CD4-positive, alpha-beta T cell treated with Interleukin-6 for 4 hours (primary cell): ENCODE measurements around the gene ZNHIT2.
A peak's percentile ranks its signal among the peaks of the same experiment; 100 is the strongest.
"Not testable (repeated sequence)": the region's sequence is repeated elsewhere in the genome, so short reads cannot be mapped to it uniquely, and the experiment has no call there.

Source experiments
- DNase-seq: peaks from one replicate; pipeline ENCODE4 v3.0.0-alpha.2; 2020; ENCODE audit warnings: mixed read lengths

Gene ZNHIT2

DNA sequence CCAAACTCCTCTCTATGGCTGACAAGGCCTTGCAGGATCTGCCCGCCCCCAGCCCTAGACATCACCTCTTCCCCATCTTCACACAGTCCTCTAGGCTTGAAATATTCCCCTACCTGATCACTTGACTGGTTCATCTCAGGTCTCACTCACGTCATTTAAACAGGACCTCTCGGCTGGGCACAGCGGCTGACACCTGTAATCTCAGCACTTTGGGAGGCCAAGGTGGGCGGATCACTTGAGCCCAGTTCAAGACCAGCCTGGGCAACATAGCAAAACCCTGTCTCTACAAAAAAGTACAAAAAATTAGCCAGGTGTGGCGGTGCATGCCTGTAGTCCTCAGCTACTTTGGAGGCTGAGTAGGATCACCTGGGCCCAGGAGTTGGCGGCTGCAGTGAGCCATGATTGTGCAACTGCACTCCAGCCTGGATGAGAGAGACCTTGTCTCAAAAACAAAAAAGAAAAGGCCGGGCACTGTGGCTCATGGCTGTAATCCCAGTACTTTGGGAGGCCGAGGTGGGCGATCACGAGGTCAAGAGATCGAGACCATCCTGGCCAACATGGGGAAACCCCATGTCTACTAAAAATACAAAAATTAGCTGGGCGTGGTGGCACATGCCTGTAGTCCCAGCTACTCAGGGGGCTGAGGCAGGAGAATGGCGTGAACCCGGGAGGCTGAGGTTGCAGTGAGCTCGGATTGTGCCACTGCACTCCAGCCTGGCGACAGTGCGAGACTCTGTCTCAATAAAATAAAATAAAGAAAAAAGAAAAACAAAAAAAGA is 1.6 kb upstream of the ZNHIT2 start:
- not testable (repeated sequence) for DNase-seq

DNA sequence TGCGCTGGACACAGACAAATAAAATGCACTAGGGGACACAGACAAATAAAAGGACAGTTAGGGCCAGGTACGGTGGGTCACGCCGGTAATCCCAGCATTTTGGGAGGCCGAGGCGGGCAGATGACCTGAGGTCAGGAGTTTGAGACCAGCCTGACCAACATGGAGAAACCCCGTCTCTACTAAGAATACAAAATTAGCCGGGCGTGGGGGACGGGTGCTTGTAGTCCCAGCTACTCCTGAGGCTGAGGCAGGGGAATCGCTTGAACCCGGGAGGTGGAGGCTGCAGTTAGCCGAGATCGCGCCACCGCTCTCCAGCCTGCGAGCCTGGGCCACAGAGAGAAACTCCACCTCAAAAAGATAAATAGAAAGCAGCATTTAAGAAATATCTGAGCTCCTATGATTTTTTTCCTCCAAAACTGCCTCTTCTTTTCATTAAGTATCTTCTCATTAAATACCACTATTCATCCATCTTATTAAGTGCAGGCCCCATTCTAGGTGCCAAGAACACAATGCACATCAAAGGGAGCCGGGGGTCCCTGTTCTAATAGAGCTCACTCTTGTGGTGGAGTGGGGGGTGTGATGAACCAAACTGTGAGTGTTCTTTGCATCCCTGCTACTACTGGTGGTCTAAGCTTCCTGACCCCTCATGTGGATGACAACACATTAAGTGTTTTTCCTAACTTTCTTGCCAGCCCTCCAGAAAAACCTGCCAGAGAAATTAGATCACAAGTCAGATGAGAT is 766 bp upstream of the ZNHIT2 start:
- DNase-seq: no peak

DNA sequence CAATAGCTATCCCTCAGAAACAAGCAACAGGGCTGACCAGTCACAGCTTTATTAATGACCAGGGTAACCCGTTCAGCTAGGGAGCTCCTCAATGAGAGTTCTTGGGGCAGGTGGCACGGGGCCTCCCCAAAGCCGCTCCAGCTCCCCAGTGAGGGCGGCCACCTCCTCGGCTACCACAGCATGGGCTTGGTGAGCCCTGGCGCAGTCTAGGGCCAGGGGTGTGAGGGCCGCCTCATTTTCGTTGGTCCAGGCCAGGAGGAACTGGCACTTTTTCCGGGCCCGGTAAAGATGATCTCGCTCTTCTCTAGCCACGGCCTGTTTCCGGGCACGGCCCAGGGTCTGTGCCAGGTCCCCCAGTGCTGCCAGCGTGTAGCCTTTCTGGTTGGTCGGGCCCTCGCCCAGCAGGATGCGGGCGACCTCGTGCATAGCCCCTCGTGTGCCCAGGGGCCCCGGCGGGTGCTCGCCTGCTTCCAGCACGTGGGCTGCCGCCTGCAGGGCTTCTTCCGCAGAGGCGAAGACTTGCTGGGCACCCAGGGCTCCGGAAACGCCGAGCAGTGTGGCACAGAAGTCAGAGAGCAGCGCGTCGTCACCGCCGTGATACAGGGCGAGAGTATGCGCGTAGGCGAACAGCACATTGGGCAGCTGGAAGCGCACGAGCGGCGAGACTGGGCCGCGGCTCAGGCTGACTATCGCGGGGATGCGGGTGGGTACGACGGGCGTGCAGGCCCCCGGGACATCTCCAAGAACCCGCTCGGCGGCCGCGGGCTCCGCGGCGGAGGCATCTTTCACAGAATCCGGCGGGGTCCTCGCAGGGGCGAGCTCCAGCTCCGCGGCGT is 913 bp downstream of the ZNHIT2 start:
- peak; percentile 64 for DNase-seq

DNA sequence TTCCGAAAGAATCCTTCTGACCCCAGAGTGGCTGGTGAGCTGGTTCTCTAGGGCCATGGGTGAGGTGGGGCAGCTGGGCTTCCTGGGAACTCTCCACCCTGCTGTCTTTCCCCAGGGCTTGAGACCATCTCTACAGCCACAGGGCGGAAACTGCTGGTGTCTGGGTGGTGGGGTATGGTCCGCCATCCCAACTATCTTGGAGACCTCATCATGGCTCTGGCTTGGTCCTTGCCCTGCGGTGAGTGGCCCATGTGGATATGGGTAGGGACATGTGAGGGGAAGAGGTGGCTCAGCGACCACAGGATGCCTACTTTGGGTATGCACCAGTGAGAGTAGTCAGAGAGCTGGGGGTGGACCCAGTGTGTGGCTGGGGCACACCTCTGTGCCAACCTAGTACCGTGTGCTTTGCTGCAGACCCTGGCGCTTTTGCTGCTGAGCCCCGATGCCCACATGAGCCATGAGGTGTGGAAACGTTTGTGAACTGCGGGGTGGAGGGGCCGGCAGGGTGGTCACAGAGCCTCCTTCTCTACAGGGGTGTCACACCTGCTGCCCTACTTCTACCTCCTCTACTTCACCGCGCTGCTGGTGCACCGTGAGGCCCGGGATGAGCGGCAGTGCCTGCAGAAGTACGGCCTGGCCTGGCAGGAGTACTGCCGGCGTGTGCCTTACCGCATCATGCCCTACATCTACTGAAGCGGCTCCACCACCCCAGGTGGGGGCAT is 2.0 kb downstream of the ZNHIT2 start:
- no peak for DNase-seq

GRCh38 chr11:65114538-65115171 is 2.8 kb downstream of the ZNHIT2 start:
- no peak for DNase-seq

DNA sequence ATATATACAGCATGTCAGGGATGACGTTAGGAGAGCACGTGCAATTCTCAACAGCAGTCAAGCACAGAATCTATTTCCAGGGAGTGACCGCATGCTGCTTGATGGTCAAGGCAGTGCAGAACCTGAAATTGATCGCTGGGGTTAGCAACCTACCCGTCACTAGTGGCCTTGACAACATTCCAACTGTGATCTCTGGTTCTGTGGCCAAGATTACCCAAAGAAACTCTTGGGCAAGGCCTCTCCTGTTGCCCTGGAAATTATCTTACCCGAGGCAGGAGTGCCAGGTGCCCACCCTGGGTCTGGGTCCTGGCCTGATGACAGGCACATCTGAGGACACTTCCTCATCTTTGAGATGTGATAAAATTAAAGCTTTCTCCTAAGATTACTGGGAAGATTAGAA is 3.7 kb downstream of the ZNHIT2 start:
- DNase-seq: no peak

DNA sequence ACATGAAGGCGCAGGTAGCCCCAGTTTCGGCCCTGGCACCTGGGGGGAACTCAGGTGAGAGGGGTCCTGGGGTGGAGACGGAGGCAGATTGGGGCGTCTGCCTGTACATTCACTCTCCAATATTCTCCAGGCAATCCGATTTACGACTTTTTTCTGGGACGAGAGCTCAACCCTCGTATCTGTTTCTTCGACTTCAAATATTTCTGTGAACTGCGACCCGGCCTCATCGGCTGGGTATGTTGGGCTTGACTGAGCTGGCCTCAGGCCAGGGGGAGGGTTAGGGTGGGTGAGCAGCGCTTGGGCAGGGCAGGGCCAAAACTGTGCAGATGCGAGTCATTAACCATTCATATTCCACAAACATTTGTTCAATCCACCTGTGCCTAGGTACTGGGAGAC is 4.1 kb downstream of the ZNHIT2 start:
- no peak for DNase-seq

GRCh38 chr11:65112546-65113360 is 4.7 kb downstream of the ZNHIT2 start:
- peak; percentile 85 for DNase-seq

GRCh38 chr11:65111744-65112545 is 5.6 kb downstream of the ZNHIT2 start, which contains the start of gene TM7SF2:
TSS of gene TM7SF2 (plus strand) at chr11:65111872. CDS start at chr11:65112016, 144 bp downstream.
- peak; percentile 99 for DNase-seq

DNA sequence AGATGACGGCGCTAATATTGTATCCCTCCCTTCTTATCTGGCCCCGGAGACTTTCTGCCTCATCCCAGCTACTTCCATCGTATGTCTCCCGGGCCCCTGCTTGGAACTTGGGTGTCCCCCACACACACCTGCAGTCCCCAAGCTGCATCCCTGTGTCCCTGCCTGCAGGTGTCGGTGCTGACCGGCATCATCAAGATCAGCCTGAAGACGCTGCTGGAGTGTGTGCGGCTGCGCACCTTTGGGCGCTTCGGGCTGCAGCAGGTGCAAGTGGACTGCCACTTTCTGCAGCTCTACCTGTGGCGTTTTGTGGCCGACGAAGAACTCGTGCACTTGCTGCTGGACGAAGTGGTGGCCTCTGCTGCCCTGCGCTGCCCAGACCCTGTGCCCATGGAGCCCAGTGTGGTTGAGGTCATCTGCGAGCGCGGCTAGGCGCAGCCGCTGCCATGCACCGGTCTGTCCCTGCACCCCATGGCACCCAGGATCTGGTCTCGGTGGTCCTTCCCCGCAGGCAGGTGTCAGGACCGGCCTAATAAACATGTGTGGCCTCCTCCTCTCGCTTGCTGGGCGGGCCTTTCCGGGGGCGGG is 6.2 kb downstream of the ZNHIT2 start:
- no peak for DNase-seq

DNA sequence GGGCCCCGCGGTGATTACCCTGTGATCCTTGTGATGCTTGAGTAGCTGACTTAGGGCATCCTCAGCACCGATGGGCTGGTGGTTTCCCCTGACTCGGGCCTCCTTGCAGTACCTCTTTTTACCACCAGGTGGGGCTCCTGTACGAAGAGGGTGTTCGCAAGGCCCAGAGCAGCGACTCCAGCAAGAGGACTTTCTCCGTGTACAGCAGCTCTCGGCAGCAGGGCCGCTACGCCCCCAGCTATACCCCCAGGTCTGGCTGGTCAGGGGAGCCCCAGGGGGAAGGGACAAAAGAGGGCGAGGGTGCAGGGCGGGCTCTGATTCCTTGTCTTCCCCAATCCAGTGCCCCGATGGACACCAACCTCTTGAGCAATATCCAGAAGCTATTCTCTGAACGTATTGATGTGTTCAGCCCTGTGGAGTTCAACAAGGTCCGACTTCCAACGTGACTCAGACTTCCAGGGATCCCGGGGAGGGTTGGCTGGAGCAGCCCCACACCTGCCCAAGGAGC is 7.1 kb downstream of the ZNHIT2 start:
- peak; percentile 92 for DNase-seq

GRCh38 chr11:65109231-65110198 is 8.0 kb downstream of the ZNHIT2 start:
- no peak for DNase-seq

- no peak for DNase-seq
Measured at GRCh38 chr11:65108469-65109123, 8.9 kb downstream of the ZNHIT2 start.

DNA sequence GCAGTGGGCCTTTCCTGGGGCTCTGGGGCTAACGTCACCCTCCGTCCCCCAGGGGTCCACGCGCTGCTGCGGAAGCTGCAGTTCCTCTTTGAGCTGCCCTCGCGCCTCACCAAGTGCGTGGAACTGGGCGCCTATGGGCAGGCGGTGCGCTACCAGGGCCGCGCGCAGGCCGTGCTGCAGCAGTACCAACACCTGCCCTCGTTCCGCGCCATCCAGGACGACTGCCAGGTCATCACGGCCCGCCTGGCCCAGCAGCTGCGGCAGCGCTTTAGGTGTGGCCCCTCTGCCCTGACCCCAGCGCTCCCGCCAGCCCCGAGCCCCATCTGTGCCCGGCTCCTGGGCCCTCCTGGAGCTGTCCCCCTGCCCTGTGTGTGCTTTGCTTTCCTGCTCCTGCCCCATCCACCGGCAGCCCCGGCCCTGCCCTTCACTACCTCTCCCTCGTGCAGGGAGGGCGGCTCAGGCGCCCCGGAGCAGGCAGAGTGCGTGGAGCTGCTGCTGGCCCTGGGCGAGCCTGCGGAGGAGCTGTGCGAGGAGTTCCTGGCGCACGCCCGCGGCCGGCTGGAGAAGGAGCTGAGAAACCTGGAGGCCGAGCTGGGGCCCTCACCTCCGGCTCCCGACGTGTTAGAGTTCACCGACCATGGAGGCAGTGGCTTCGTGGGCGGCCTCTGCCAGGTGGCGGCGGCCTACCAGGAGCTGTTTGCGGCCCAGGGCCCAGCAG is 9.6 kb downstream of the ZNHIT2 start:
- no peak for DNase-seq

DNA sequence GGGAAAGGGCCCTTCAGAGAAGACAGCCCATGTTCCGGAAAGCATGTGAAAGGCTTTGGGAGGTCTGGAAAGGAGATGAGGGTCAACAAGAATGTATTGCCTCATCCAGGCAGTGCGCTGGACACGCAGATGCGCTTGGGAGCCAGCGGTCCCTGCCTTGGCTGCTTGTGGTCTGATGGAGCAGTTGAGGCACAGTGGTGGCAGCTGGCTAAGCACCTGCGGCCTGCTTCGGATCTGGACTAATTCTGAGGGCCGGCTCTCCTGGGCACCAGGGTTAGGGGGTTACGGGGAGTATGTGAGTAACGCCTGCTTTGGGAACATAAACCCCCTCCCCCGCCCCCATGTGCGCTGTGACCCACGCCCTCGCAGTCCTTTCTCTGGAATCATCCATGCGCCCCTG is 10.4 kb downstream of the ZNHIT2 start:
- no peak for DNase-seq

DNA sequence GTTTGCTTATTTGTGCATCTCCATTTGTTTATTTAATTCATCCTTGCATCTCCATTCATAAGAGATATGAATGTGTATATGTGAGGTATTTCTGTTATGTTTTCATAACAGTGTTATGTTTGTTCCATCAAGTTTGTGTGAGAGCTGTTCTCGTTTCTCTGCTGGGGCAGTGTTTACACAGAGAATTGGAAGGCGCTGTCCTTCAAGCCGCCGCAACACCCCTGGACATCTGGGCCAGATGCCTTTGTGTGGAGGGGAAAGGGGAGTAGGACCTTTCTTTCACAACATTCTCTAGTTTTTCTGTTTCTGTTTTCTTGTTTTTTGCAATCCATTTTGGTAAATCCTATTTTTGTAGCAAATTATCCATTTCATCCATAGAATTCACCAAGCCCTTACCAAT is 12.9 kb downstream of the ZNHIT2 start:
- DNase-seq: no peak

- no peak for DNase-seq
Measured at GRCh38 chr11:65103476-65103875, 14.0 kb downstream of the ZNHIT2 start.
